Adrenal gland (tissue), 12 donors: ENCODE measurements around the gene ANK2. TPM values are rescaled to one million over a fixed set of nuclear protein-coding genes. Genes with fewer than 3 reads are reported as not detected.

ENCODE experiments used
- DNase-seq, 7 donors: peaks; one replicate each; pipeline ENCODE4 v3.0.0-alpha.2; 2019 to 2020
- H3K27ac ChIP-seq, 5 donors: fragments of 200-600 bp; sonication (generic) in 4 of 5; 1 replicate in 3 of 5; 2 replicates in 2 of 5; pipeline versions ENCODE4 v1.5.1 to v1.8.0; 2016 to 2020; ENCODE audit warnings: mild to moderate bottlenecking in 1 of 5
- H3K27me3 ChIP-seq: fragments of 200-600 bp; 2 replicates; pipeline ENCODE4 v1.8.0; 2021
- H3K36me3 ChIP-seq, 2 donors: fragments of 200-600 bp; replicated peaks in 1 of 2; 1 replicate in 1 of 2; 2 replicates in 1 of 2; pipeline versions ENCODE4 v1.5.1 to v1.8.0; 2018 to 2022
- H3K4me1 ChIP-seq, 2 donors: fragments of 200-600 bp; replicated peaks in 1 of 2; 1 replicate in 1 of 2; 2 replicates in 1 of 2; pipeline versions ENCODE4 v1.5.1 to v1.8.0; 2018 to 2021
- H3K4me3 ChIP-seq, 4 donors: fragments of 200-600 bp; sonication (generic) in 3 of 4; one replicate each; pipeline ENCODE4 v1.5.1; 2016 to 2018
- H3K9me3 ChIP-seq, 3 donors: fragments of 200-600 bp; sonication (generic) in 1 of 3; replicated peaks in 1 of 3; 1 replicate in 2 of 3; 2 replicates in 1 of 3; pipeline versions ENCODE4 v1.5.1 to v1.8.0; 2016 to 2021
- POLR2A ChIP-seq, 2 donors: fragments of 450-650 bp; IDR thresholded peaks; one replicate each; pipeline ENCODE4 v1.6.1; 2017; ENCODE audit warnings: antibody characterized with exemption in 2 of 2, mild to moderate bottlenecking in 2 of 2, moderate library complexity in 1 of 2
- WGBS, 4 donors: extraction: QIAGEN DNeasy Blood & Tissue Kit in 2 of 4; methylation state at CpG; one replicate each; pipeline versions ENCODE4 v1.1.5 to v1.1.7; 2013 to 2017; 5-methylcytosine and 5-hydroxymethylcytosine counted together
- intact Hi-C, 2 donors: fragments of 100-400 bp; cut with DNase I; formaldehyde crosslinking; loops; one replicate each; pipeline versions ENCODE4 v1.14.1 to v1.15.0; 2022 to 2023
- polyA plus RNA-seq, 3 donors: library from polyadenylated mRNA; stranded (reverse); fragments of 200-250 nt in 2 of 3; fragments of 350-450 nt in 1 of 3; fragmentation: Illumina TruSeq in 1 of 3; extraction: RNeasy Lipid Tissue Mini Kit (QIAGEN cat#74804) in 1 of 3; gene quantifications; one replicate each; pipeline ENCODE4 v1.2.3, GENCODE V29; 2013 to 2014
- total RNA-seq, 9 donors: library from RNA; depleted of rRNA in 4 of 9; stranded (reverse); fragments of >200 nt in 4 of 9; fragments of 120-200 nt in 1 of 9; fragmentation: NEBNext Ultra II Directional in 1 of 9; extraction: Animal tissue kit (Norgen Biotek cat#: 25700) in 1 of 9; gene quantifications; one replicate each; pipeline versions ENCODE4 v1.1.0 to v1.2.4, GENCODE V29; 2013 to 2023
- TF ChIP-seq, protein P1 (sequence below), 6 experiments: fragments of 450-650 bp in 4 of 6; fragments of 200-600 bp in 2 of 6; sonication (generic) in 1 of 6; IDR thresholded peaks; 1 replicate in 5 of 6; 2 replicates in 1 of 6; pipeline versions ENCODE4 v1.5.1 to v1.8.0; 2016 to 2021; ENCODE audit warnings: antibody characterized with exemption in 6 of 6, mild to moderate bottlenecking in 2 of 6, moderate library complexity in 1 of 6
- donor health status: healthy with polysubstance abuse.
- donor health status: Bipolar disorder and iron deficiency.
- donor health status: DM: yes; HTN: yes; CAD: no.
- donor health status: DM: no; HTN: no; CAD: no.
- donor health status: DM: no; HTN: no; CAD: no.
- donor health status: DM: yes; HTN: yes; CAD: no.

Gene ANK2
- total and polyA plus RNA-seq, 12 donors: 6.5 to 229 (median 56.1) TPM

DNA sequence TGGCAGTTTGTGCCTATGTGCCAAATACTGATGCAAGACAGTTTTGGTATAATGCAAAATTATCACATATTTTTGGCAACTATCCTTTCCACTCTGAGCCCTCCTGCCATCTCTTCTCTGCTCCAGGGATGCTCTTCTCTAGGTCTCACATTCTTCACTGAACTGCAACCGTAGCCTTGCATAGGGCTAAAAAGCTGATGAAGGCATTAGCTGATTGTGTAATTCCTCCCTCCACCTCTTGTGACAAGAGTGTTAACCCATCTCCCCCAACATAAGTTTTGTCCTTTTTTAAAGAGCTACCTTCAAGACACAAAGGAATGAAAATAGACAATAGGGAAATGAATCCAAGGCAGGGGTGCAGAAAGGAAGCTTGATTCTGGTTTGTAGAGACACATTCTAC, 33.1 kb upstream of the ANK2 start:
- no peaks in the 10 kb centered on the region for H3K36me3 ChIP-seq
- no peak for DNase-seq
- H3K4me1 ChIP-seq: no peaks in the 10 kb centered on the region
- H3K9me3 ChIP-seq: no peaks in the 10 kb centered on the region
- WGBS, 4 donors: 95 to 100% (median 98%) methylated on average over 1 of the region's 1 CpG
- intact Hi-C loops: no loop called here
- H3K4me3 ChIP-seq: no peak overlapping the region
- H3K27ac ChIP-seq: no peak overlapping the region
- TF ChIP-seq POLR2A (IDR thresholded peaks at IDR 0.05): no peak
- TF ChIP-seq, protein P1, sequence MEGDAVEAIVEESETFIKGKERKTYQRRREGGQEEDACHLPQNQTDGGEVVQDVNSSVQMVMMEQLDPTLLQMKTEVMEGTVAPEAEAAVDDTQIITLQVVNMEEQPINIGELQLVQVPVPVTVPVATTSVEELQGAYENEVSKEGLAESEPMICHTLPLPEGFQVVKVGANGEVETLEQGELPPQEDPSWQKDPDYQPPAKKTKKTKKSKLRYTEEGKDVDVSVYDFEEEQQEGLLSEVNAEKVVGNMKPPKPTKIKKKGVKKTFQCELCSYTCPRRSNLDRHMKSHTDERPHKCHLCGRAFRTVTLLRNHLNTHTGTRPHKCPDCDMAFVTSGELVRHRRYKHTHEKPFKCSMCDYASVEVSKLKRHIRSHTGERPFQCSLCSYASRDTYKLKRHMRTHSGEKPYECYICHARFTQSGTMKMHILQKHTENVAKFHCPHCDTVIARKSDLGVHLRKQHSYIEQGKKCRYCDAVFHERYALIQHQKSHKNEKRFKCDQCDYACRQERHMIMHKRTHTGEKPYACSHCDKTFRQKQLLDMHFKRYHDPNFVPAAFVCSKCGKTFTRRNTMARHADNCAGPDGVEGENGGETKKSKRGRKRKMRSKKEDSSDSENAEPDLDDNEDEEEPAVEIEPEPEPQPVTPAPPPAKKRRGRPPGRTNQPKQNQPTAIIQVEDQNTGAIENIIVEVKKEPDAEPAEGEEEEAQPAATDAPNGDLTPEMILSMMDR (IDR thresholded peaks at IDR 0.05): no peak
- H3K27me3 ChIP-seq: no peaks in the 10 kb centered on the region

DNA sequence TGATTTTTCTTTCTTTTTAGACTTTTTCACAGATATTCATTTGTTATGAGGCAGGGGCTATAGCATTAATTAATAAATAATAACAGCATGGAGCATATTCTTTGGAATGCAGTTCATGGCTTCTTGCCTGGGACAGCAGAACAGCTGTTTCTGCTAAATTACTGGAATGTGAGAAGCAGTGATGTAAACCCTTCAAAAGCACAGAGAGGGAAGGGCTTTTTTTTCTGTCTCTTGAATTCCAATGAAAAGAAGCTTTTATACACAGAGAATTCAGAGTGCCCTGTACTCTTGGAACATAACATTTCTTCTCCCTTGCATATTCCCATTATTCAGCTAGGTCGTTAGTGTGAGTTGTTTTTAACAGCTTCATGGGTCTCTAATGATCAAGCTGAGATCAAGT, 28.5 kb upstream of the ANK2 start:
- H3K27ac ChIP-seq: no peak overlapping the region
- WGBS, 4 donors: 52 to 65% (median 61%) methylated on average over 1 of the region's 1 CpG
- TF ChIP-seq POLR2A (IDR thresholded peaks at IDR 0.05): no peak
- TF ChIP-seq, protein P1 (IDR thresholded peaks at IDR 0.05): no peak
- H3K4me1 ChIP-seq: no peaks in the 10 kb centered on the region
- no peaks in the 10 kb centered on the region for H3K36me3 ChIP-seq
- no peak for DNase-seq
- H3K27me3 ChIP-seq: no peaks in the 10 kb centered on the region
- H3K4me3 ChIP-seq: no peak overlapping the region
- intact Hi-C loops: no loop called here
- H3K9me3 ChIP-seq: no peaks in the 10 kb centered on the region

DNA sequence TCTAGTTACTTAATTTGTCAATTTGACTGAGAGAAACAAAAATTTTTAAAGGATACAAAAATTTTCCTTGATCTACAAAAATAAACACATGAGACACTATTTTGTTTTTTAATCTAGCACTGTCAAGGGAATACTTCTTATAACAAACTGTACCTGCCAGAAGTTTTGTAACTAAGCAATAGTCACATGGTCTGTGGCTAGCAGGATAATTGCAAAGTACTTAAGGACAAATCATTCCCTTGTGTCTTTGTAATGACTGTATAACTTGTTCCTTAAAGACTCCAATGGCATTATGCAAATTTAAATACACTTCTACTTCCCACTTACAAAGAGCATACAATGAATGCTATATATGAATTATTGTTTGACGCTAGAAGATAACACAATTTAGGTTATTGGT, 25.1 kb upstream of the ANK2 start:
- H3K36me3 ChIP-seq: no peaks in the 10 kb centered on the region
- intact Hi-C loops: no loop called here
- no peaks in the 10 kb centered on the region for H3K27me3 ChIP-seq
- H3K27ac ChIP-seq: no peak overlapping the region
- H3K4me1 ChIP-seq: peaks cover 10 to 18% of the 10 kb centered on the region in 2 donors
- no peaks in the 10 kb centered on the region for H3K9me3 ChIP-seq
- no peak for TF ChIP-seq POLR2A (IDR thresholded peaks at IDR 0.05)
- TF ChIP-seq, protein P1 (IDR thresholded peaks at IDR 0.05): no peak
- 94 to 98% (median 95%) methylated on average over 1 of the region's 1 CpG for WGBS, 4 donors
- no peak overlapping the region for H3K4me3 ChIP-seq
- DNase-seq: no peak

DNA sequence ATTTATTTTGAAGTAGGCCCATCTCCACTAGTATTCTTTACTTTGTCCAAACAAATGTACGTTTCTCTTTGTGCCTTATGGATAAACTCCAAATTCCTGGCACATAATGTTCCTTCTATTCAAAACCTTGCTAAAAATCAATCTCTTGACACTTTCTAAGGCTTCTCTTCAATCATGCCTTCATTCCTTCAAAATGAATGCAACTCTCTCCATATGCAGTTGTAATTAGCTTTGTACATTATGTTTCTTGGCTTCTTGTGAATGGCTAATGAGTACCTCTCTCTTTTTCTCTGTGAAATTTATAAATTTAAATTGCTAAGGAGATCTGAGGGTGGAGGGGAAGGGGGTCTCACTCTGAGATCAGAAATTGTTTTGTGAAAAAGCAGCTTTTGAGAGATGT, 24.0 kb upstream of the ANK2 start:
- Histone ChIP-seq H3K36me3 (no peaks in the 10 kb centered on the region), H3K27me3 (no peaks in the 10 kb centered on the region), H3K4me3 (no peak overlapping the region), H3K9me3 (no peaks in the 10 kb centered on the region), H3K4me1 (peaks cover 10 to 18% of the 10 kb centered on the region in 2 donors), H3K27ac (no peak overlapping the region)
- no peak for DNase-seq
- intact Hi-C loops: no loop called here
- TF ChIP-seq POLR2A (IDR thresholded peaks at IDR 0.05): no peak
- TF ChIP-seq, protein P1 (IDR thresholded peaks at IDR 0.05): no peak
- 84 to 93% (median 91%) methylated on average over 1 of the region's 1 CpG for WGBS, 4 donors
